Measurements from ENCODE around the gene ABCC4.

- TF ChIP-seq ATF2 (tag by site-specific recombination; IDR thresholded peaks at IDR 0.05; ENCODE audit: low read depth) (no peak), CTCF (tag by site-specific recombination; IDR thresholded peaks at IDR 0.05) (no peak), HOXA7 (CRISPR knock-in tag; IDR thresholded peaks at IDR 0.05; ENCODE audit: borderline replicate concordance) (no peak)
Observed at GRCh38 chr13:95044452-95045205, 256.6 kb downstream of the ABCC4 start.
